ENCODE results near the gene VPS29. TPM values are rescaled to one million over a fixed set of nuclear protein-coding genes. Genes with fewer than 3 reads are reported as not detected.
"Not testable (repeated sequence)": the region's sequence is repeated elsewhere in the genome, so short reads cannot be mapped to it uniquely, and the experiment has no call there.

VPS29 gene
- polyA plus RNA-seq, 1 donor from 2014 or later: 222 TPM

DNA sequence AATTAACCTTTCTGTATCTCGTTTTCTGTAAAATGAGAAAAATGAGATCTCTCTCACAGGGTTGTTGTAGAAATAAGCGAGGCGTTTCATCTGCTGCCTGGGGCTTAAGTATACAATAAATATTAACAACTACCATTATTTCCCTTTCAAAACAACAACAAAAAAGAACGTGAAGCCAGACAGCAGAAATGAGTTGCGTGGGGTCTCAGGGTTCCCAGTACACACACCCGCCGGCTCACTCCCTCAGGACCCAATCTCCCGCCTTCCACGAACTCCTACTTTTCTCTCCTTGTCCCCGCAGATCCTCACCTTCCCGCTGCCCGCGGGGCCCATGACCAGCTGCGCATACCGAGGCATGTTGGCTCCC lies 34.1 kb downstream of the VPS29 start:
- Histone ChIP-seq H3K9me3 (ENCODE audit: low read length) (no peaks in the 10 kb centered on the region), H3K9ac (ENCODE audit: low read length) (peak overlapping the region; percentile 64), H2AFZ (ENCODE audit: low read depth, low read length) (peak overlapping the region; percentile 43), H3K27ac (ENCODE audit: low read length) (peak overlapping the region; percentile 49), H3F3A (ENCODE audit: insufficient read depth, low read length, poor library complexity, severe bottlenecking) (no peaks in the 10 kb centered on the region), H3K27me3 (ENCODE audit: insufficient read depth, low read depth, low read length) (no peaks in the 10 kb centered on the region), H3K36me3 (ENCODE audit: insufficient read depth, low read length) (no peaks in the 10 kb centered on the region), H3K9me2 (ENCODE audit: insufficient read depth, low read length) (no peaks in the 10 kb centered on the region), H3K4me3 (ENCODE audit: low read length) (peak overlapping the region; percentile 97), H3K79me2 (replicated peaks; ENCODE audit: insufficient read depth, low read length) (peaks cover 14% of the 10 kb centered on the region), H4K20me1 (ENCODE audit: insufficient read depth) (no peaks in the 10 kb centered on the region), H3K4me2 (ENCODE audit: low read length) (peak overlapping the region; percentile 90)
- TF ChIP-seq TAF1 (IDR thresholded peaks at IDR 0.05; ENCODE audit: low read depth) (no peak), SMC3 (conservative IDR thresholded peaks at IDR 0.05; ENCODE audit: poor library complexity) (no peak), RAD21 (conservative IDR thresholded peaks at IDR 0.05) (no peak), POLR2AphosphoS5 (IDR thresholded peaks at IDR 0.05) (no peak), EP300 (conservative IDR thresholded peaks at IDR 0.05; ENCODE audit: poor library complexity, severe bottlenecking) (no peak), EZH2 (IDR thresholded peaks at IDR 0.05; ENCODE audit: borderline replicate concordance, insufficient read depth, low read length, poor library complexity, severe bottlenecking) (no peak), MXI1 (conservative IDR thresholded peaks at IDR 0.05; ENCODE audit: poor library complexity, severe bottlenecking) (no peak)
- TF ChIP-seq, protein P1, sequence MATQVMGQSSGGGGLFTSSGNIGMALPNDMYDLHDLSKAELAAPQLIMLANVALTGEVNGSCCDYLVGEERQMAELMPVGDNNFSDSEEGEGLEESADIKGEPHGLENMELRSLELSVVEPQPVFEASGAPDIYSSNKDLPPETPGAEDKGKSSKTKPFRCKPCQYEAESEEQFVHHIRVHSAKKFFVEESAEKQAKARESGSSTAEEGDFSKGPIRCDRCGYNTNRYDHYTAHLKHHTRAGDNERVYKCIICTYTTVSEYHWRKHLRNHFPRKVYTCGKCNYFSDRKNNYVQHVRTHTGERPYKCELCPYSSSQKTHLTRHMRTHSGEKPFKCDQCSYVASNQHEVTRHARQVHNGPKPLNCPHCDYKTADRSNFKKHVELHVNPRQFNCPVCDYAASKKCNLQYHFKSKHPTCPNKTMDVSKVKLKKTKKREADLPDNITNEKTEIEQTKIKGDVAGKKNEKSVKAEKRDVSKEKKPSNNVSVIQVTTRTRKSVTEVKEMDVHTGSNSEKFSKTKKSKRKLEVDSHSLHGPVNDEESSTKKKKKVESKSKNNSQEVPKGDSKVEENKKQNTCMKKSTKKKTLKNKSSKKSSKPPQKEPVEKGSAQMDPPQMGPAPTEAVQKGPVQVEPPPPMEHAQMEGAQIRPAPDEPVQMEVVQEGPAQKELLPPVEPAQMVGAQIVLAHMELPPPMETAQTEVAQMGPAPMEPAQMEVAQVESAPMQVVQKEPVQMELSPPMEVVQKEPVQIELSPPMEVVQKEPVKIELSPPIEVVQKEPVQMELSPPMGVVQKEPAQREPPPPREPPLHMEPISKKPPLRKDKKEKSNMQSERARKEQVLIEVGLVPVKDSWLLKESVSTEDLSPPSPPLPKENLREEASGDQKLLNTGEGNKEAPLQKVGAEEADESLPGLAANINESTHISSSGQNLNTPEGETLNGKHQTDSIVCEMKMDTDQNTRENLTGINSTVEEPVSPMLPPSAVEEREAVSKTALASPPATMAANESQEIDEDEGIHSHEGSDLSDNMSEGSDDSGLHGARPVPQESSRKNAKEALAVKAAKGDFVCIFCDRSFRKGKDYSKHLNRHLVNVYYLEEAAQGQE (IDR thresholded peaks at IDR 0.05; ENCODE audit: borderline replicate concordance): no peak
- TF ChIP-seq, protein P2, sequence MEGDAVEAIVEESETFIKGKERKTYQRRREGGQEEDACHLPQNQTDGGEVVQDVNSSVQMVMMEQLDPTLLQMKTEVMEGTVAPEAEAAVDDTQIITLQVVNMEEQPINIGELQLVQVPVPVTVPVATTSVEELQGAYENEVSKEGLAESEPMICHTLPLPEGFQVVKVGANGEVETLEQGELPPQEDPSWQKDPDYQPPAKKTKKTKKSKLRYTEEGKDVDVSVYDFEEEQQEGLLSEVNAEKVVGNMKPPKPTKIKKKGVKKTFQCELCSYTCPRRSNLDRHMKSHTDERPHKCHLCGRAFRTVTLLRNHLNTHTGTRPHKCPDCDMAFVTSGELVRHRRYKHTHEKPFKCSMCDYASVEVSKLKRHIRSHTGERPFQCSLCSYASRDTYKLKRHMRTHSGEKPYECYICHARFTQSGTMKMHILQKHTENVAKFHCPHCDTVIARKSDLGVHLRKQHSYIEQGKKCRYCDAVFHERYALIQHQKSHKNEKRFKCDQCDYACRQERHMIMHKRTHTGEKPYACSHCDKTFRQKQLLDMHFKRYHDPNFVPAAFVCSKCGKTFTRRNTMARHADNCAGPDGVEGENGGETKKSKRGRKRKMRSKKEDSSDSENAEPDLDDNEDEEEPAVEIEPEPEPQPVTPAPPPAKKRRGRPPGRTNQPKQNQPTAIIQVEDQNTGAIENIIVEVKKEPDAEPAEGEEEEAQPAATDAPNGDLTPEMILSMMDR (IDR thresholded peaks at IDR 0.05; ENCODE audit: poor library complexity, severe bottlenecking): no peak

- peaks cover 14% of the 10 kb centered on the region for H3K79me2 ChIP-seq (replicated peaks; ENCODE audit: insufficient read depth, low read length)
- TF ChIP-seq, protein P1 (IDR thresholded peaks at IDR 0.05; ENCODE audit: borderline replicate concordance): no peak
- TF ChIP-seq TAF1 (IDR thresholded peaks at IDR 0.05; ENCODE audit: low read depth): no peak
- no peak for TF ChIP-seq EP300 (conservative IDR thresholded peaks at IDR 0.05; ENCODE audit: poor library complexity, severe bottlenecking)
- TF ChIP-seq POLR2AphosphoS5 (IDR thresholded peaks at IDR 0.05): no peak
- no peak for TF ChIP-seq SMC3 (conservative IDR thresholded peaks at IDR 0.05; ENCODE audit: poor library complexity)
- TF ChIP-seq MXI1 (conservative IDR thresholded peaks at IDR 0.05; ENCODE audit: poor library complexity, severe bottlenecking): no peak
- no peak for TF ChIP-seq RAD21 (conservative IDR thresholded peaks at IDR 0.05)
- TF ChIP-seq, protein P2 (IDR thresholded peaks at IDR 0.05; ENCODE audit: poor library complexity, severe bottlenecking): no peak
- TF ChIP-seq EZH2 (IDR thresholded peaks at IDR 0.05; ENCODE audit: borderline replicate concordance, insufficient read depth, low read length, poor library complexity, severe bottlenecking): no peak
- H3F3A ChIP-seq (ENCODE audit: insufficient read depth, low read length, poor library complexity, severe bottlenecking): no peaks in the 10 kb centered on the region
- no peaks in the 10 kb centered on the region for H3K9me3 ChIP-seq (ENCODE audit: low read length)
- no peak overlapping the region for H2AFZ ChIP-seq (ENCODE audit: low read depth, low read length)
- no peak overlapping the region for H3K9ac ChIP-seq (ENCODE audit: low read length)
- H3K4me3 ChIP-seq (ENCODE audit: low read length): peak overlapping the region; percentile 97
- no peaks in the 10 kb centered on the region for H4K20me1 ChIP-seq (ENCODE audit: insufficient read depth)
- H3K9me2 ChIP-seq (ENCODE audit: insufficient read depth, low read length): no peaks in the 10 kb centered on the region
- H3K36me3 ChIP-seq (ENCODE audit: insufficient read depth, low read length): no peaks in the 10 kb centered on the region
- H3K4me2 ChIP-seq (ENCODE audit: low read length): peak overlapping the region; percentile 90
- H3K27ac ChIP-seq (ENCODE audit: low read length): no peak overlapping the region
- no peaks in the 10 kb centered on the region for H3K27me3 ChIP-seq (ENCODE audit: insufficient read depth, low read depth, low read length)
Observed at GRCh38 chr12:110466791-110467190, 35.1 kb downstream of the VPS29 start.

GRCh38 chr12:110465765-110466164 lies 36.1 kb downstream of the VPS29 start:
- not testable (repeated sequence) for H3K9me3 ChIP-seq (ENCODE audit: low read length); H2AFZ ChIP-seq (ENCODE audit: low read depth, low read length); H3K36me3 ChIP-seq (ENCODE audit: insufficient read depth, low read length); H3K4me2 ChIP-seq (ENCODE audit: low read length); H3K9me2 ChIP-seq (ENCODE audit: insufficient read depth, low read length); H3K27ac ChIP-seq (ENCODE audit: low read length); H3F3A ChIP-seq (ENCODE audit: insufficient read depth, low read length, poor library complexity, severe bottlenecking); H3K4me3 ChIP-seq (ENCODE audit: low read length); H4K20me1 ChIP-seq (ENCODE audit: insufficient read depth); H3K27me3 ChIP-seq (ENCODE audit: insufficient read depth, low read depth, low read length); H3K9ac ChIP-seq (ENCODE audit: low read length)
- peaks cover 14% of the 10 kb centered on the region for H3K79me2 ChIP-seq (replicated peaks; ENCODE audit: insufficient read depth, low read length)
